ENCODE data around the gene KLHL35. TPM values are rescaled to one million over a fixed set of nuclear protein-coding genes. Genes with fewer than 3 reads are reported as not detected.

KLHL35 gene
- total and polyA plus RNA-seq, 2 experiments from 2014 or later = 2.2 to 3.4 TPM

- DNase-seq (ENCODE audit: low read depth in 1 of 2, low spot score in 1 of 2) = no peak
- no peaks in the 10 kb centered on the region for H3K9me3 ChIP-seq (ENCODE audit: low read depth)
- no peak overlapping the region for H3K4me3 ChIP-seq
- TF ChIP-seq, protein P1, sequence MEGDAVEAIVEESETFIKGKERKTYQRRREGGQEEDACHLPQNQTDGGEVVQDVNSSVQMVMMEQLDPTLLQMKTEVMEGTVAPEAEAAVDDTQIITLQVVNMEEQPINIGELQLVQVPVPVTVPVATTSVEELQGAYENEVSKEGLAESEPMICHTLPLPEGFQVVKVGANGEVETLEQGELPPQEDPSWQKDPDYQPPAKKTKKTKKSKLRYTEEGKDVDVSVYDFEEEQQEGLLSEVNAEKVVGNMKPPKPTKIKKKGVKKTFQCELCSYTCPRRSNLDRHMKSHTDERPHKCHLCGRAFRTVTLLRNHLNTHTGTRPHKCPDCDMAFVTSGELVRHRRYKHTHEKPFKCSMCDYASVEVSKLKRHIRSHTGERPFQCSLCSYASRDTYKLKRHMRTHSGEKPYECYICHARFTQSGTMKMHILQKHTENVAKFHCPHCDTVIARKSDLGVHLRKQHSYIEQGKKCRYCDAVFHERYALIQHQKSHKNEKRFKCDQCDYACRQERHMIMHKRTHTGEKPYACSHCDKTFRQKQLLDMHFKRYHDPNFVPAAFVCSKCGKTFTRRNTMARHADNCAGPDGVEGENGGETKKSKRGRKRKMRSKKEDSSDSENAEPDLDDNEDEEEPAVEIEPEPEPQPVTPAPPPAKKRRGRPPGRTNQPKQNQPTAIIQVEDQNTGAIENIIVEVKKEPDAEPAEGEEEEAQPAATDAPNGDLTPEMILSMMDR (IDR thresholded peaks at IDR 0.05; ENCODE audit: low read depth, low read length) = no peak
- no peaks in the 10 kb centered on the region for H3K27me3 ChIP-seq
- peaks cover 12% of the 10 kb centered on the region for H3K4me1 ChIP-seq (ENCODE audit: low read depth)
- no peak overlapping the region for H3K27ac ChIP-seq
- no peaks in the 10 kb centered on the region for H3K36me3 ChIP-seq
These were observed 46.0 kb upstream of the KLHL35 start for GRCh38 chr11:75478783-75479596.

- Histone ChIP-seq H3K9me3 (ENCODE audit: low read depth) (no peaks in the 10 kb centered on the region), H3K4me1 (ENCODE audit: low read depth) (peaks cover 12% of the 10 kb centered on the region)
- TF ChIP-seq, protein P1 (IDR thresholded peaks at IDR 0.05; ENCODE audit: low read depth, low read length) = no peak
These were observed 44.6 kb upstream of the KLHL35 start for GRCh38 chr11:75477614-75477935.

DNA sequence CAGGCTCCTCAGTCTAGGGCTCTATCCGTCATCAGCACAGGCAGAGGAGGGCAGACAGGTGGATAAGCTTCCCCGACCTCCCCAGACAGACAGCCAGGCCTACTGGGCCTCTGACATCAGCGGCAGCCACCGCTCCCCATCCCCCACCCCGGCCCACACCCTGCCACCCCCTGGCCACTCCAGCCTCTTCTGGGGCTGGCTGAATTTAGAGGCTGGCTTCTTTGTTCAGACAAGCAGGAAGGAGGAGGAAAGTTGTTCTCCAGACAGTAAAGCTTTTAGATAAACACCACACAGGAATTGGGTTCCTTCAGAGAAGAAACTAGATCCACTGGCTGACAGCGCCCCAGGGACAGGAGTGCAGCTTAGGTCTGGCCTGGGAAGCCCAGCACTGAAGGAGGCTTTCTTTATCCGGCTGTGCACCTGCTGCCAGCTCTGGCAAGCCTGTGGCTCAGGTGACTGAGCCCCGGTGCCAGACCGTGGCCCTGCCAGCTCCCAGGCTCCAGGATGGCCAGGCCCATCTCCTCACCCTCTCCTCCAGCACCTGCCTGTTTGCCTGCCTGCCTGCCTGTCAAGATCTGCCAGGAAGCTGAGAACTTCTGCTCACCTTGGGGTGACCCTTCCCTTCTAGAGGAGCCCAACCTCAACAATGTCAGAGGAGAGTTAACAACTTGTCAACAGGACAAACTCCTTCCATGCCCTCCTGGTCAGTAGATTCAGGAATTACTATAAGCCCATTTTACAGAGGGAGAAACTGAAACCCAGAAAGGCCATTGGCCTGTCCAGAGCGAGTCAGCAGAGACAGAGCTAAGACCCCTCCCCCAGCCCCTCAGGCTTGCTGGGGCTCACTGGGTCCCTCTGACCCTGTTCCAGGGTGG lies 44.0 kb upstream of the KLHL35 start:
- no peaks in the 10 kb centered on the region for H3K9me3 ChIP-seq (ENCODE audit: low read depth)
- no peak overlapping the region for H3K4me3 ChIP-seq
- peak overlapping the region; percentile 73 for H3K27ac ChIP-seq
- DNase-seq (ENCODE audit: low read depth in 1 of 2, low spot score in 1 of 2) = no peak
- TF ChIP-seq, protein P1 (IDR thresholded peaks at IDR 0.05; ENCODE audit: low read depth, low read length) = no peak
- H3K36me3 ChIP-seq = no peaks in the 10 kb centered on the region
- H3K4me1 ChIP-seq (ENCODE audit: low read depth) = peaks cover 12% of the 10 kb centered on the region
- H3K27me3 ChIP-seq = no peaks in the 10 kb centered on the region

More at GRCh38 chr11:75477614-75477935, 44.6 kb upstream of the KLHL35 start:
- no peaks in the 10 kb centered on the region for H3K36me3 ChIP-seq
- H3K27ac ChIP-seq = no peak overlapping the region
- H3K27me3 ChIP-seq = no peaks in the 10 kb centered on the region
- DNase-seq (ENCODE audit: low read depth in 1 of 2, low spot score in 1 of 2) = no peak
- no peak overlapping the region for H3K4me3 ChIP-seq

DNA sequence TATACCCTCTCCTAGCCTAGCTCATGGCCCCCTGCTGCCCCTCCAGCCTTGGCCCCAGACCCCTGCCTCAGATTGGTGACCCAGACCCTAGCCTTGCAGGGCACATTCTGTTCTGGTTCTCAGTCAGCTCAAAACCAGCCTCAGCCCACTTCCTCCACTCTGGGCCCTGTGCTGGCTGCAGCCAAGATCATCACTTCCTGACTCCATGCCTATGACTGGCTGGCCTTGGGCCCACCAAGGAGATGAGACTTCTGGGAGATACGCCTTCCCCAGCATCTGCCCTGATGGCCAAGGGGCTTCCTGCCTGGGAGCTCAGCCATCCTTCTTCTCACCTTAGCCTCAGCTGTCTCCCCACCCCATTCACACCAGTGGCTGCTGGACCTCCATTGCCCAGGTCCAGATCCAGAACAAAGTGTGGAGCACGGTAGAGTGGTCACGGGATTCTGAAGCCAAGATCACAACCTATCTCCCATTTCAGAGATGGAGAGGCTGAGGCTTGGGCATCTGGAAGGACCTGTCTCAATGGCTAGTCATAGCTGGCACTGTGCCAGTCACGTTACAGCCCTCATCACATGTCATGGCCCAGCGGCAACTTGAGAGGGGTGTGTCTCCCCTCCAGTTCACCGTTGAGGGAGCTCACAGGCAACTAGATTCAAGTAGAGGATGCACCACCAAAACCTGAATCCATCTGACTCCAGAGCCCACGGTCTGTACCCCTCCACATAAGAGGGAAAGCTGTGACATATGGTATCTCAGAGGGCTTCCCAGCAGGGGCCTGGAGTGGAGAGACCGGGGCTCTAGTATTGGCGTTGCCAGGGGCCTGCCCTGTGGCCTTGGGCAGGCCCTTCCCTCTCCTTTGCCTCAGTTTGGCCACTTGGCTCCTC lies 43.0 kb upstream of the KLHL35 start:
- DNase-seq (ENCODE audit: low read depth in 1 of 2, low spot score in 1 of 2) = peak in 1 of 2 donors; percentile 81
- H3K36me3 ChIP-seq = no peaks in the 10 kb centered on the region
- H3K27me3 ChIP-seq = no peaks in the 10 kb centered on the region
- H3K4me3 ChIP-seq = no peak overlapping the region
- peaks cover 14% of the 10 kb centered on the region for H3K4me1 ChIP-seq (ENCODE audit: low read depth)
- H3K9me3 ChIP-seq (ENCODE audit: low read depth) = no peaks in the 10 kb centered on the region
- H3K27ac ChIP-seq = no peak overlapping the region
- TF ChIP-seq, protein P1 (IDR thresholded peaks at IDR 0.05; ENCODE audit: low read depth, low read length) = no peak
